Gastroesophageal sphincter (tissue), 3 donors: ENCODE results near the gene NAA25.

Experiments
- EP300 ChIP-seq: sonication (generic); formaldehyde crosslinking; IDR thresholded peaks from one replicate; pipeline ENCODE4 v1.6.1; 2017; ENCODE audit warnings: antibody characterized with exemption, mild to moderate bottlenecking
- POLR2A ChIP-seq, 2 donors: fragments of 450-650 bp; IDR thresholded peaks; one replicate each; pipeline ENCODE4 v1.6.1; 2017; ENCODE audit warnings: antibody characterized with exemption in 2 of 2, mild to moderate bottlenecking in 2 of 2, moderate library complexity in 1 of 2
- TF ChIP-seq, protein P1 (sequence below), 4 experiments: fragments of 200-600 bp in 2 of 4; fragments of 450-650 bp in 2 of 4; sonication (generic) in 1 of 4; IDR thresholded peaks; one replicate each; pipeline ENCODE4 v1.5.1; 2017 to 2019; ENCODE audit warnings: antibody characterized with exemption in 4 of 4, mild to moderate bottlenecking in 2 of 4, moderate library complexity in 2 of 4

DNA sequence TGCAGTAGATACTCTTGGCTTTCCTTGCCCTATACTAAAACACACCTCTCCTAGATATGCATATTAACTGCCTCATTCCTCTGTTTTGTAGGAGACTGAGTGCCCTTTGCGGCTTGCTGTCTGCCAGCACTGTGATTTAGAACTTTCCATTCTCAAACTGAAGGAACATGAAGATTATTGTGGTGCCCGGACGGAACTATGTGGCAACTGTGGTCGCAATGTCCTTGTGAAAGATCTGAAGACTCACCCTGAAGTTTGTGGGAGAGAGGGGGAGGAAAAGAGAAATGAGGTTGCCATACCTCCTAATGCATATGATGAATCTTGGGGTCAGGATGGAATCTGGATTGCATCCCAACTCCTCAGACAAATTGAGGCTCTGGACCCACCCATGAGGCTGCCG is 32.1 kb upstream of the NAA25 start:
- TF ChIP-seq POLR2A (IDR thresholded peaks at IDR 0.05), result no peak
- TF ChIP-seq, protein P1, sequence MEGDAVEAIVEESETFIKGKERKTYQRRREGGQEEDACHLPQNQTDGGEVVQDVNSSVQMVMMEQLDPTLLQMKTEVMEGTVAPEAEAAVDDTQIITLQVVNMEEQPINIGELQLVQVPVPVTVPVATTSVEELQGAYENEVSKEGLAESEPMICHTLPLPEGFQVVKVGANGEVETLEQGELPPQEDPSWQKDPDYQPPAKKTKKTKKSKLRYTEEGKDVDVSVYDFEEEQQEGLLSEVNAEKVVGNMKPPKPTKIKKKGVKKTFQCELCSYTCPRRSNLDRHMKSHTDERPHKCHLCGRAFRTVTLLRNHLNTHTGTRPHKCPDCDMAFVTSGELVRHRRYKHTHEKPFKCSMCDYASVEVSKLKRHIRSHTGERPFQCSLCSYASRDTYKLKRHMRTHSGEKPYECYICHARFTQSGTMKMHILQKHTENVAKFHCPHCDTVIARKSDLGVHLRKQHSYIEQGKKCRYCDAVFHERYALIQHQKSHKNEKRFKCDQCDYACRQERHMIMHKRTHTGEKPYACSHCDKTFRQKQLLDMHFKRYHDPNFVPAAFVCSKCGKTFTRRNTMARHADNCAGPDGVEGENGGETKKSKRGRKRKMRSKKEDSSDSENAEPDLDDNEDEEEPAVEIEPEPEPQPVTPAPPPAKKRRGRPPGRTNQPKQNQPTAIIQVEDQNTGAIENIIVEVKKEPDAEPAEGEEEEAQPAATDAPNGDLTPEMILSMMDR (IDR thresholded peaks at IDR 0.05), result no peak
- no peak for TF ChIP-seq EP300
